Measurements from ENCODE around the gene RPS6KA2.

DNA sequence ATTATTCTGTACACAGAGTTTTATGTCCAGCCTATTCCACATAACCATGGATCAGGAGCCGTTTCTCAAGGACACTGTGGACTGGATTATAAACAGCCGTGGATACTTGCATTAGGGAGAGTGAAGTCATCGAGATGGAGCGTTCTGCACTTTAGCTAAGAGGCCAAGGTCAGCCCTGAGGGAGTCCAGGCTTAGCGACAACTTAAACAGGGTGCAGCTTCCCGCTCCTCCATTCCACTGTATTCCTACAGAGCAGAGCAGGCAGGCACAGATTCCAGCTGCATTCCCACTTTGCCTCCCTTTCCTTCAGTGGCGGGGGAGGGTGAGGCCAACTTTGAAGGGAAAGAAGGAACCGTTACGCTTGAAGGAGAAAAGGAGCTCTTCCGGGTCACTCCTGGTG lies 100.1 kb downstream of the RPS6KA2 start:
- TF ChIP-seq, protein P1, sequence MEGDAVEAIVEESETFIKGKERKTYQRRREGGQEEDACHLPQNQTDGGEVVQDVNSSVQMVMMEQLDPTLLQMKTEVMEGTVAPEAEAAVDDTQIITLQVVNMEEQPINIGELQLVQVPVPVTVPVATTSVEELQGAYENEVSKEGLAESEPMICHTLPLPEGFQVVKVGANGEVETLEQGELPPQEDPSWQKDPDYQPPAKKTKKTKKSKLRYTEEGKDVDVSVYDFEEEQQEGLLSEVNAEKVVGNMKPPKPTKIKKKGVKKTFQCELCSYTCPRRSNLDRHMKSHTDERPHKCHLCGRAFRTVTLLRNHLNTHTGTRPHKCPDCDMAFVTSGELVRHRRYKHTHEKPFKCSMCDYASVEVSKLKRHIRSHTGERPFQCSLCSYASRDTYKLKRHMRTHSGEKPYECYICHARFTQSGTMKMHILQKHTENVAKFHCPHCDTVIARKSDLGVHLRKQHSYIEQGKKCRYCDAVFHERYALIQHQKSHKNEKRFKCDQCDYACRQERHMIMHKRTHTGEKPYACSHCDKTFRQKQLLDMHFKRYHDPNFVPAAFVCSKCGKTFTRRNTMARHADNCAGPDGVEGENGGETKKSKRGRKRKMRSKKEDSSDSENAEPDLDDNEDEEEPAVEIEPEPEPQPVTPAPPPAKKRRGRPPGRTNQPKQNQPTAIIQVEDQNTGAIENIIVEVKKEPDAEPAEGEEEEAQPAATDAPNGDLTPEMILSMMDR (IDR thresholded peaks at IDR 0.05): no peak
- no peak for TF ChIP-seq POLR2A (IDR thresholded peaks at IDR 0.05)

Measured in Peyer's patch (tissue), 4 donors.